DMS 273 (cell line): ENCODE measurements around the gene RNU1-1.
A peak's percentile ranks its signal among the peaks of the same experiment; 100 is the strongest.
"Not testable (repeated sequence)": the region's sequence is repeated elsewhere in the genome, so short reads cannot be mapped to it uniquely, and the experiment has no call there.

Source experiments
- DNase-seq: peaks from one replicate; lab custom pipeline; 2025; ENCODE audit not compliant: unreplicated experiment; lab: John Stamatoyannopoulos, UW

The RNU1-1 gene

GRCh38 chr1:16521679-16522078, 7.6 kb upstream of the RNU1-1 start:
- DNase-seq = not testable (repeated sequence)

GRCh38 chr1:16521288-16521583, 7.2 kb upstream of the RNU1-1 start:
- DNase-seq = no peak

- DNase-seq = not testable (repeated sequence)
These were observed 6.6 kb upstream of the RNU1-1 start for GRCh38 chr1:16520435-16521287.

GRCh38 chr1:16519255-16519951, 5.3 kb upstream of the RNU1-1 start:
- peak; percentile 36 for DNase-seq

GRCh38 chr1:16518913-16519254, 4.8 kb upstream of the RNU1-1 start:
- not testable (repeated sequence) for DNase-seq

GRCh38 chr1:16516694-16517410, 2.8 kb upstream of the RNU1-1 start:
- not testable (repeated sequence) for DNase-seq

GRCh38 chr1:16513412-16514106, 526 bp downstream of the RNU1-1 start:
- DNase-seq = peak; percentile 95

GRCh38 chr1:16512624-16513411, 1.3 kb downstream of the RNU1-1 start:
- DNase-seq = peak; percentile 72

GRCh38 chr1:16511926-16512325, 2.2 kb downstream of the RNU1-1 start:
- not testable (repeated sequence) for DNase-seq

- peak; percentile 62 for DNase-seq
These were observed 5.1 kb downstream of the RNU1-1 start for GRCh38 chr1:16508861-16509445.

GRCh38 chr1:16506364-16507136, 7.5 kb downstream of the RNU1-1 start:
- peak; percentile 34 for DNase-seq

- not testable (repeated sequence) for DNase-seq
These were observed 8.2 kb downstream of the RNU1-1 start for GRCh38 chr1:16505870-16506269.

GRCh38 chr1:16503494-16503893, 10.6 kb downstream of the RNU1-1 start:
- no peak for DNase-seq

- not testable (repeated sequence) for DNase-seq
These were observed 12.6 kb downstream of the RNU1-1 start for GRCh38 chr1:16501446-16501845.

- not testable (repeated sequence) for DNase-seq
These were observed 13.1 kb downstream of the RNU1-1 start for GRCh38 chr1:16500975-16501374.

- DNase-seq = not testable (repeated sequence)
These were observed 13.6 kb downstream of the RNU1-1 start for GRCh38 chr1:16500466-16500865.

GRCh38 chr1:16498573-16499413, 15.3 kb downstream of the RNU1-1 start:
- peak; percentile 96 for DNase-seq

- DNase-seq = not testable (repeated sequence)
These were observed 16.0 kb downstream of the RNU1-1 start for GRCh38 chr1:16498047-16498446.
